HG02798 (cell line): Measurements from ENCODE around the gene EXOC8.
"Not testable (repeated sequence)": the region's sequence is repeated elsewhere in the genome, so short reads cannot be mapped to it uniquely, and the experiment has no call there.

Source experiments
- ATAC-seq: cut with Tn5 transposase; IDR thresholded peaks from one replicate; pipeline ENCODE4 v1.9.1; 2021; ENCODE audit warnings: mild to moderate bottlenecking; ENCODE audit not compliant: unreplicated experiment, poor library complexity

EXOC8 gene

DNA sequence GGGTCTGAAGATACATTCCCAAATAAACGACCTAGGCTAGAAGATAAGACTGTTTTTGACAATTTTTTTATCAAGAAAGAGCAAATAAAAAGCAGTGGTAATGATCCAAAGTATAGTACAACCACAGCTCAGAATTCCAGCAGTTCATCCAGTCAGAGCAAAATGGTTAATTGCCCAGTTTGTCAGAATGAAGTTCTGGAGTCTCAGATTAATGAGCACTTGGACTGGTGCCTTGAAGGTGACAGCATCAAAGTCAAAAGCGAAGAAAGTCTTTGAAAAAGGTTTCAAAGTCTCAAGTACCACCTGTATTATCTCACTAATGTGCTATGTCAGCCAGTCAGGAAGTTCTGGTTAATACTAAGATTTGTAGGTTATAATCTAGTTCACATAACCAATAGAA, 15.4 kb upstream of the EXOC8 start:
- ATAC-seq: no peak

DNA sequence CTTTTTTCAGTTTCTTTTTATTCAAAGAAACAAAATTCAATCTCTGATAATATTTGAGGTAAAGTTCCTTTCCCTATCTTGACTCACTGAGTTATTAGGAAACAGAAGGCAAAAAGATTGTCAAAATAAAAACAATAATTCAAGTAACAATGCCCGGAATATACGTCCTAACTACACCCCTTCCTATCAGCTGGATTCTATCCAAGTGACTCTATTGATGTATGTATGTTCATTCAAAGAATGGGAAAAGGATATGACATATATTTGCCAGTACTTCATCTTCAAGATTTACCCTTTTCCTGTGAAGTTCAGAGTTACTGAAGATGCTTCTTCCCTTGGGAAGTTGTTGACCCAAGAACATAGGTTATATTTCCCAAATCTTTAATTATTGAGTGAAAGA, 14.2 kb upstream of the EXOC8 start:
- no peak for ATAC-seq

DNA sequence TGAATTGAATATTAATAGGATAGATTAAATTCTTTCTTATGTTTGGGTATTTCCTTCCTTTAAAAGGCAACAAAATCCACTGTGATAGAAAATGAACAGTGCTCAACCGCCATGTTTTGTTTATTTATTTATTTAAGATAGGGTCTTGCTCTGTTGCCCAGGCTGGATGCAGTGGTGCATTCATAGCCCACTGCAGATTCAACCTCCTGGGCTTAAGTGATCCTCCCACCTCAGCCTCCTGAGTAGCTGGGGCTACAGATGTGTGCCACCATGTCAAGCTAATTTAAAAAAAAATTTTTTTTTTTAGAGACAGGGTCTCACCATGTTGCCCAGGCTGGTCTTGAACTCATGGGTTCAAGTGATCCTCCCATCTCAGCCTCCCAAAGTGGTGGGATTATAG, 11.2 kb upstream of the EXOC8 start:
- ATAC-seq: not testable (repeated sequence)

GRCh38 chr1:231348442-231348841, 10.8 kb upstream of the EXOC8 start:
- no peak for ATAC-seq

DNA sequence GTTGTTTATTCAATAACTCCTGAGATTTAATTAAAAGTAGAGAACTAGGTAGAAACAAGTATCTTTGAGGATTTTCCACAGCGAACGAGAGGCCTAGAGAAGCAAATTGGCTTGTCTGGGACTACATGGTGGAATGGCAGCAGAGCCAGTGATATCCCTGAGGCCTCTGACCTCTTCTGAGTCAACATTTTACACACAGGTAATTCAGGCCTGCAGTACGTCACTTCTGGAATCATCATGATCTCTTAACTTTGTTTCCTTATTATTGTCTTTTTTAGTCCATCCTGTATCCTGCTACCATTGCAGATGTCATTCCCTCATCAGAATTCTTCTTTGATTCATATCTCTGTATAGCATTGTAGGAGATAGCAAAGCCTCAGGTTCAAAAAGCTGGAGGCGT, 10.3 kb upstream of the EXOC8 start:
- no peak for ATAC-seq

DNA sequence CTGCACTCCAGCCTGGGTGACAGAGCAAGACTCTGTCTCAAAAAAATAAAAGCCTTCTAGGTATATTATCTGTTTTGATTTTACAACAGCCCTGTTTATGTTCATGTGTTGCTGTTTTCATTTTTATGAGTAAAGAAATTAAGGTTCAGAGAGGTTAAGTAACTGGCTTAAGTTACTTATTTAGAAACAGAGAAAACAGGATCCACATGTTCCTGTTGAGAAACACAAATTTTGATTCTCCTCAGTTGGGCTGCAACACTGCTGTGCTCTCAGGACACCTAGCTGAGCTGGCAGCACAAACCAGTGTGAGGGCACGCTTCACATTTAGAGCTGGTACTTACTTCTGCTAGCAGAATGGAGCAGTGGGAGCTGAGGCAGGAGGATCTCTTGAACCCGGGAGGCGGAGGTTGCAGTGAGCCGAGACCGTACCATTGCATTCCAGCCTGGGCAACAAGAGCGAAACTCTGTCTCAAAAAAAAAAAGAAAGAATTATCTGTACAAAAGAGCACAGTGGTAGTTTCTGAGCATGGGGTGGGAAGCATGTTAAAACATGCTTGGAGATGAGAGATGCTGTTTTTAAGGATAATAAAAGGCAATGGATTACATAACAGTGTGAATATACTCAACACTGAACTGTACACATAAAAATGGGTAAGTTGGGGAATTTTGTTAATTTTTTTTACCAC, 2.8 kb upstream of the EXOC8 start:
- ATAC-seq: no peak

GRCh38 chr1:231338270-231339128, 847 bp upstream of the EXOC8 start, which contains the start of gene SPRTN:
Gene SPRTN (plus strand): TSS chr1:231338293. CDS start chr1:231338384, 91 bp downstream.
- ATAC-seq: peak; percentile 16

DNA sequence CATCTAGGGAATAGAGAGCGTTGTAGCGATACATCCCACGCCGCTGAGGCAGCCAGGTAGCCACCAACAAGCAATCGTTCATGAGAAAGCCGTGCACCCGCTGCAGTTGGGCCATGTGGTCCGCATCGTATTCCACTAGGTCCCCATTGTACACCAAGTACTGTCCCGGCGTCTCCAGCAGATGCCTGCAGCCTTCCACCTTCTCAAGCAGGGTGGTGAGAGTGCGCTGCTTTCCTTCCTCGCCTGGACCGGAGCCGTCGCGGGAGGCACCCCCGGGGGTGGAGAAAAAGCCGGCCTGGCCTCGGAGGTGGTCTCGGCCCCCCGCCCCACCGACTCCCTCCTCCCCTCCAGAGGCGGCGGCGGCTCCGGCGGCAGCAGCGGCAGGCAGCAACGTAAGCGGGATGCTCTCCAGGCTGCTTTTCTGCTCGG, 595 bp downstream of the EXOC8 start:
- ATAC-seq: peak; percentile 0

DNA sequence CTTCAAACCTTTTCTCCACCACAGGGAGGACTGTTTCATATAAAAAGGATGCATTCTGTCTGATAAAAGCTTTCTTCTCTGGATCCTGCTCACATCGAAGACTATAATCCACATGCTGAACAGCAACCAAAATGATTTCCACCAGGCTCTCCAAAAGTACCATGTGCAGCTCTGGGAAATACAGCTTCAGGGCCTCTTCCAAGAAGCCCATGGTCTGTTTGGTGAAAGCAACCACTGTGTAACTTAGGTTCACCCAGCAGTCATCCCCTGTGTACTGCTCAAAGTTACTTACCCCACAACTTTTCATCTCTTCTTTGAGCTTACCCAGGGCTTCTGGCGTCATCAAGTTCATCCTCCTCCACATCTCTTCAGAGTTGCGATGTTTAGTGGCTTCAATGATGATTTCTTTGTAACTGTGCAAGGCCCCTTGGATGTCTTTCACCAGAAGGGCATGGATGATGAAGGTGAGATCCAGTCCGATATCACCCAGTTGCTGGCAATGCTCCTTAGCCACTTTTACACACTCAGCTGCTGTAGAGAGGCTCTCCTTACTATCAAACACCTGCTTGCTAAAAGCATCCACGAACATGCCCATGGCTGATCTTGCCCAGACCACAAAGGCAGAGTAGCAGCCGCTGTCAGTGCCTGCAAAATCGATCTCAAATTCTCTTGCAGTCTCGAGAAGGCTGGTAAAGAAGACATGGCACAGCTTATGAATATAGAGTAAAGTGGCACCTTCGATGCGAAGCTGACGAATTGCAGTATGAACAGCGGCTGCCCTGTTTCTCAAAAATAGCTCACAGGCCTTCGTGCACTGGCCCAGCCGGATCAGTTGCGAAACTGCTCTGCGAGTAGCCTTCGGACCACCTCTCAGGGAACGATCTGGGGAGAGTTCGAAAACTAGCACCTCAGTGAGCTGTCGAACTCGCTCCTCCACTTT, 1.7 kb downstream of the EXOC8 start:
- ATAC-seq: no peak

GRCh38 chr1:231334952-231335351, 2.7 kb downstream of the EXOC8 start:
- ATAC-seq: no peak

- ATAC-seq: no peak
Measured at GRCh38 chr1:231334079-231334666, 3.5 kb downstream of the EXOC8 start.

DNA sequence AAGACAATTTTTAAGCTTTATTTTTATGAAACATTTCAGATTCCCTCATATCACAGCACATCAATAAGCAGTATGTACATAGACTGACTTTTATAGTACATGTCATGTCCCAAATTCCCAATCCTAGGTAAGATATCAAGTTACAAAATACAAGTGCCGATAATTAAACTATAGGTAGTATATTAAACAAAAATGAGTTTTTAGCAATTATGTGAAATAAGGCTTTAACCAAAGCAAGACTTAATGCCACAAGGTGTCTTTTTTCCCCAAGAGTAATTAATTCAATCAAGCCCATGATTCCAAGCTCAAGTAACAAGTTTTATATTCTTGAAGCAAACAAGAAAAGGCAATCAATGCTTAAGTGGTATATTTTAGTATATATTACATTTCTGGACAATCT, 4.9 kb downstream of the EXOC8 start:
- ATAC-seq: no peak

- ATAC-seq: no peak
Measured at GRCh38 chr1:231329483-231329882, 8.2 kb downstream of the EXOC8 start.

- no peak for ATAC-seq
Measured at GRCh38 chr1:231327617-231328016, 10.0 kb downstream of the EXOC8 start.

DNA sequence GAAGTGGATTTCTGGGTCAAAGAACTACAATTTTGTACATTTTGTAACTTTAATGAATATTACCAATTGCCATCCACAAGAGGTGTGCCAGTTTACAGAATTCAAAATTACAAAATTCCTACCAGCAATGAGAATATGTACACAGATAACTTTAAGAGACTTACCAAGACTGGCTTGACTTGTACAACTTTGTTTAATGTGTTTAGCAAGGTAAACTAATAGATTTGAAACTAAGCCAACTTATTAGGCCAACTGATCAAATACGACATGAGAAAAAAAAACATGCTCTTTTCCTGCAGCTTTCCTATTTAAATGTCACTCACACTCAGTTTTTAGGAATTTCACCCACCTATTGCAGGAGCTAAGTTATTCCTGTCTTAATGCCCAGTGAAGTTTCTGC, 11.4 kb downstream of the EXOC8 start:
- ATAC-seq: no peak

DNA sequence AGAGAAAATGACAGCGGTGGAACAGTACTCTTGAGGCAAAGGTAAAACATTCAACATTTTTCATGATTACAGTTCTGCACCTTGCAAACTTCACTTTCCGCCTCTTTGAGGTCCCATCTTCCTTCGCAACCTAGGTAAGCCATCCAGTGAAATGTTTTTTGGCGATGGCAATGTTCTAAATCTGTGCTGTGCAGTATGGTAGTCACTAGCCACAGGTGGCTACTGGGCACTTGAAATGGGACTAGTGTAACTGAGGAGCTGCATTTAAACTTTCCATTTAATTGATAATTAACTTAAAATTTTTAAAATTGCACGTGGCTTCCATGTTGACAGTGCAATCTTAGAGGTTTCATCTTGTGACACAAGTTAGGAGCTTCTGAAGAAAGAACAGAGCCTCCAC, 13.0 kb downstream of the EXOC8 start:
- no peak for ATAC-seq

- no peak for ATAC-seq
Measured at GRCh38 chr1:231322880-231323530, 14.6 kb downstream of the EXOC8 start.

DNA sequence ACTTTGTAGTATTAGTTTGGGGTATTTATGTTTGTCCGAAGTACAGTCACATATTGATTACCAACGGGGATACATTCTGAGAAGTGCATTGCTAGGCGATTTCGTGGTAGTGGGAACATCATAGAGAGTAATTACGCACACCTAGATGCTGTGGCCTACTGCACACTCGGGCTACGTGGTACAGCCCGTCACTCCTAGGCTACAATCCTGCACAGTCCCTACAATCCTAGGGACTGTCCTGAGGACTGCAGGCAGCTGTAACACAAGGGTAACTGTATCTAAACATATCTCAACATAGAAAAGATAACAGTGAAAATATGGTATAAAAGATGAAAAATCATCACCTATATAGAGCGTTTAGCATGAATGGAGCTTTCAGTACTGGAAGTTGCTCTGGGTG, 18.6 kb downstream of the EXOC8 start:
- ATAC-seq: no peak

DNA sequence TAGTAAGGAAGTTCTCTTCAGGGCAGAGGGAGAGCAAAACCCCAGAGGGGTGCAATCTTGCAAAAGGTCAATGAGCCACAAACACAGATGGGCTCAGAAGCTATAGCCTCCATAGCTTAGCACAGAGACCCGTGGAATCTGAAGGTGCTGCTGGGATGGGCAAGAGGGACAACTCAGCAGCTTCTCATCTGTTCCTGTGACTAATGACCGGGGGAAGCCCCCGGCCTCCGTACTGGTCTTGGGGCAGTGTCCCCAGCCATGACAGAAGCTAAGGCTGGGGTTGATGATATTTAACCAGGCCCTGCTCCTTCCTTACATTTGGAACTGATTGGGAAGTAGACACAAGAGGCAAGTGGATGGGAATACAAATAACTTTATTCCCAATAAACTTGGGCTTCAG, 19.1 kb downstream of the EXOC8 start:
- no peak for ATAC-seq

- ATAC-seq: no peak
Measured at GRCh38 chr1:231318015-231318355, 19.7 kb downstream of the EXOC8 start.
